ENCODE results near the gene THSD4. TPM values are rescaled to one million over a fixed set of nuclear protein-coding genes. Genes with fewer than 3 reads are reported as not detected.

Gene THSD4
- polyA plus RNA-seq, 1 donor (not counting 4 experiments of a cell fraction or from before 2014, with no cell fraction given): 24.5 TPM

DNA sequence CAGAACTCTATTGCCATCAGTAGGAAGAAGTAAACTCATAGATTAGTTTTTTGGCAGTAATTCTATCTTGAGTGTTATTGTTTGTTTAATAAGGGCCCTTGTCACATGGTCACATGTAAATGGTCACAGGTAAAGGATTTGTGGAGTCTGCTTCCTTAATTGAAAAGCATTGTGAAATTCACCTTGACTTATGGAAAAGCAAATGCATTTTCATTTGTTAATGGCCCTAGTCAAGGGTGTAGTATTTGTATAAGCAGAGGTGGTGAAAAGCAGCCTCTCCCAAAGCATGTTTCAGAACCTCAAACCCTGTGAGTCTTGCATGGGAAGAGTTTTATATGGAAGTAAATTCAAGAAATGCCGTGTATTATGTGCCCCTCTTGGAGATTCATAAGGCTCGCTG is 497.6 kb downstream of the THSD4 start:
- no peak for TF ChIP-seq EZH2 (IDR thresholded peaks at IDR 0.05; ENCODE audit: low read length)
- TF ChIP-seq, protein P1, sequence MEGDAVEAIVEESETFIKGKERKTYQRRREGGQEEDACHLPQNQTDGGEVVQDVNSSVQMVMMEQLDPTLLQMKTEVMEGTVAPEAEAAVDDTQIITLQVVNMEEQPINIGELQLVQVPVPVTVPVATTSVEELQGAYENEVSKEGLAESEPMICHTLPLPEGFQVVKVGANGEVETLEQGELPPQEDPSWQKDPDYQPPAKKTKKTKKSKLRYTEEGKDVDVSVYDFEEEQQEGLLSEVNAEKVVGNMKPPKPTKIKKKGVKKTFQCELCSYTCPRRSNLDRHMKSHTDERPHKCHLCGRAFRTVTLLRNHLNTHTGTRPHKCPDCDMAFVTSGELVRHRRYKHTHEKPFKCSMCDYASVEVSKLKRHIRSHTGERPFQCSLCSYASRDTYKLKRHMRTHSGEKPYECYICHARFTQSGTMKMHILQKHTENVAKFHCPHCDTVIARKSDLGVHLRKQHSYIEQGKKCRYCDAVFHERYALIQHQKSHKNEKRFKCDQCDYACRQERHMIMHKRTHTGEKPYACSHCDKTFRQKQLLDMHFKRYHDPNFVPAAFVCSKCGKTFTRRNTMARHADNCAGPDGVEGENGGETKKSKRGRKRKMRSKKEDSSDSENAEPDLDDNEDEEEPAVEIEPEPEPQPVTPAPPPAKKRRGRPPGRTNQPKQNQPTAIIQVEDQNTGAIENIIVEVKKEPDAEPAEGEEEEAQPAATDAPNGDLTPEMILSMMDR (optimal IDR thresholded peaks at IDR 0.05 in 1 of 3, IDR thresholded peaks at IDR 0.05 in 1 of 3, conservative IDR thresholded peaks at IDR 0.05 in 1 of 3; ENCODE audit: extremely low read depth in 1 of 3, insufficient read depth in 2 of 3, low read length in 3 of 3): no peak
- Histone ChIP-seq H3K9ac (ENCODE audit: control insufficient read depth, extremely low read depth, insufficient read depth, low read length) (no peak overlapping the region), H3K36me3 (ENCODE audit: control insufficient read depth in 2 of 2, extremely low read depth in 1 of 2, insufficient read depth in 2 of 2, low read length in 2 of 2) (peaks cover 0 to 2% of the 10 kb centered on the region in 2 experiments), H3K27me3 (ENCODE audit: control insufficient read depth, extremely low read depth, insufficient read depth, low read length) (no peaks in the 10 kb centered on the region), H4K20me1 (ENCODE audit: control insufficient read depth, extremely low read depth, insufficient read depth, low read length) (no peaks in the 10 kb centered on the region), H2AFZ (ENCODE audit: control insufficient read depth, low read length) (no peak overlapping the region), H3K4me2 (ENCODE audit: control insufficient read depth, extremely low read depth, insufficient read depth, low read depth, low read length) (no peak overlapping the region), H3K9me1 (ENCODE audit: control insufficient read depth, extremely low read depth, insufficient read depth, low read length) (no peaks in the 10 kb centered on the region), H3K9me3 (ENCODE audit: control insufficient read depth, low read depth, low read length) (no peaks in the 10 kb centered on the region), H3K79me2 (ENCODE audit: control insufficient read depth, insufficient read depth, low read length) (no peaks in the 10 kb centered on the region), H3K4me1 (ENCODE audit: control insufficient read depth, extremely low read depth, insufficient read depth, low read length) (peaks cover 17% of the 10 kb centered on the region), H3K27ac (ENCODE audit: control insufficient read depth, insufficient read depth, low read length) (no peak overlapping the region), H3K4me3 (ENCODE audit: control insufficient read depth in 2 of 3, extremely low read depth in 1 of 3, insufficient read depth in 2 of 3, low read depth in 1 of 3, low read length in 3 of 3) (no peak overlapping the region)
- FAIRE-seq: no peak
- dilution Hi-C loops (cut with MboI; ENCODE audit: extremely low pct_ligation_motif_present, low sequenced_read_pairs): no loop called here
- DNase-seq (ENCODE audit: low read depth, low spot score): no peak

GRCh38 chr15:71623111-71623510 is 507.8 kb downstream of the THSD4 start:
- Histone ChIP-seq H3K9ac (ENCODE audit: control insufficient read depth, extremely low read depth, insufficient read depth, low read length) (no peak overlapping the region), H3K27ac (ENCODE audit: control insufficient read depth, insufficient read depth, low read length) (no peak overlapping the region), H3K4me3 (ENCODE audit: control insufficient read depth in 2 of 3, extremely low read depth in 1 of 3, insufficient read depth in 2 of 3, low read depth in 1 of 3, low read length in 3 of 3) (no peak overlapping the region), H3K79me2 (ENCODE audit: control insufficient read depth, insufficient read depth, low read length) (no peaks in the 10 kb centered on the region), H3K4me1 (ENCODE audit: control insufficient read depth, extremely low read depth, insufficient read depth, low read length) (no peaks in the 10 kb centered on the region), H3K36me3 (ENCODE audit: control insufficient read depth in 2 of 2, extremely low read depth in 1 of 2, insufficient read depth in 2 of 2, low read length in 2 of 2) (peaks cover 0 to 6% of the 10 kb centered on the region in 2 experiments), H3K4me2 (ENCODE audit: control insufficient read depth, extremely low read depth, insufficient read depth, low read depth, low read length) (no peak overlapping the region), H4K20me1 (ENCODE audit: control insufficient read depth, extremely low read depth, insufficient read depth, low read length) (no peaks in the 10 kb centered on the region), H2AFZ (ENCODE audit: control insufficient read depth, low read length) (no peak overlapping the region), H3K27me3 (ENCODE audit: control insufficient read depth, extremely low read depth, insufficient read depth, low read length) (no peaks in the 10 kb centered on the region), H3K9me1 (ENCODE audit: control insufficient read depth, extremely low read depth, insufficient read depth, low read length) (no peaks in the 10 kb centered on the region), H3K9me3 (ENCODE audit: control insufficient read depth, low read depth, low read length) (no peaks in the 10 kb centered on the region)
- dilution Hi-C loops (cut with MboI; ENCODE audit: extremely low pct_ligation_motif_present, low sequenced_read_pairs): no loop called here
- no peak for TF ChIP-seq EZH2 (IDR thresholded peaks at IDR 0.05; ENCODE audit: low read length)
- TF ChIP-seq, protein P1 (optimal IDR thresholded peaks at IDR 0.05 in 1 of 3, IDR thresholded peaks at IDR 0.05 in 1 of 3, conservative IDR thresholded peaks at IDR 0.05 in 1 of 3; ENCODE audit: extremely low read depth in 1 of 3, insufficient read depth in 2 of 3, low read length in 3 of 3): no peak
- DNase-seq (ENCODE audit: low read depth, low spot score) (no peak), FAIRE-seq (no peak)
